Stomach smooth muscle (tissue), 2 donors: ENCODE data around the gene TBC1D23.
"Not testable (repeated sequence)": the region's sequence is repeated elsewhere in the genome, so short reads cannot be mapped to it uniquely, and the experiment has no call there.

ENCODE experiments used
- H3K27ac ChIP-seq: one replicate; pipeline ENCODE4 v1.7.0; 2013; ENCODE audit warnings: mild to moderate bottlenecking, low read length, inconsistent platforms
- H3K27me3 ChIP-seq, 2 donors: one replicate each; pipeline ENCODE4 v1.7.0; 2013; ENCODE audit warnings: low read length in 2 of 2; ENCODE audit not compliant: insufficient read depth in 2 of 2, control insufficient read depth in 1 of 2
- H3K36me3 ChIP-seq, 2 donors: one replicate each; pipeline ENCODE4 v1.7.0; 2013; ENCODE audit warnings: low read length in 2 of 2; ENCODE audit not compliant: control insufficient read depth in 2 of 2, insufficient read depth in 2 of 2
- H3K4me1 ChIP-seq: one replicate; pipeline ENCODE4 v1.7.0; 2013; ENCODE audit warnings: low read length; ENCODE audit not compliant: control insufficient read depth, insufficient read depth
- H3K4me3 ChIP-seq, 2 donors: one replicate each; pipeline ENCODE4 v1.7.0; 2013; ENCODE audit warnings: low read length in 2 of 2
- H3K9ac ChIP-seq, 2 donors: one replicate each; pipeline ENCODE4 v1.7.0; 2013; ENCODE audit warnings: low read length in 2 of 2, mild to moderate bottlenecking in 1 of 2
- H3K9me3 ChIP-seq, 2 donors: one replicate each; pipeline ENCODE4 v1.7.0; 2013; ENCODE audit warnings: low read length in 2 of 2; ENCODE audit not compliant: control insufficient read depth in 2 of 2
- donor health status: healthy.
- donor health status: Pancreatic carcinoma.

TBC1D23 gene

DNA sequence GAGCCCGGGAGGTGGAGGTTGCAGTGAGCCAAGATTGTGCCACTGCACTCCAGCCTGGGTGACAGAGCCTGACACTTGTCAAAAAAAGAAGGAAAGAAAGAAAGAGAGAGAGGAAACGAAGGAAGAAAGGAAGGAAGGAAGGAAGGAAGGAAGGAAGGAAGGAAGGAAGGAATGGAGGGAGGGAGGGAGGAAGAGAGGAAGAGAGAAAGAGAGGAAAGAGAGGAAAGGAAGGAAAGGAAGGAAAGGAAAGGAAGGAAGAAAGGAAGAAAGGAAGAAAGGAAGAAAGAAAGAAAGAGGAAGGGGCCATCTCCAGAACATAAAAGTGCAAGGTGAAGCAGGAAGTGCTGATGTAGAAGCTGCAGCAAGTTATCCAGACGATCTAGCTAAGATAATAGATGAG is 31.6 kb upstream of the TBC1D23 start:
- not testable (repeated sequence) for H3K9ac ChIP-seq, H3K36me3 ChIP-seq, H3K27ac ChIP-seq, H3K4me1 ChIP-seq, H3K9me3 ChIP-seq, H3K4me3 ChIP-seq, H3K27me3 ChIP-seq

DNA sequence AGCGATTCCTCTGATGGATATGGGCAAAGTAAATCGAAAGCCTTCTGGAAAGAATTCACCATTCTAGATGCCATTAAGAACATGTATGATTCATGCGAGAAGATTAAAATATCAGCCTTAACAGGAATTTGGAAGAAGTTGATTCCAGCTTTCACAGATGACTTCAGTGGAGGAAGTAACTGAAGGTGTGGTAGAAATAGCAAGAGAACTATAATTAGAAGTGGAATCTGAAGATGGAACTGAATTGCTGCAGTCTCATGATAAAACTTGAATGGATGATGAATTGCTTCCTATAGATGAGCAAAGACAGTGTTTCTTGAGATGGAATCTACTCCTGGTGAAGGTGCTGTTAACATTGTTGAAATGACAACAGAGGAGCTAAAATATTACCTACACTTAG is 30.1 kb upstream of the TBC1D23 start:
- no peaks in the 10 kb centered on the region for H3K27me3 ChIP-seq
- H3K9ac ChIP-seq, result no peak overlapping the region
- no peaks in the 10 kb centered on the region for H3K4me1 ChIP-seq
- no peaks in the 10 kb centered on the region for H3K9me3 ChIP-seq
- no peak overlapping the region for H3K4me3 ChIP-seq
- H3K27ac ChIP-seq, result no peak overlapping the region
- no peaks in the 10 kb centered on the region for H3K36me3 ChIP-seq

DNA sequence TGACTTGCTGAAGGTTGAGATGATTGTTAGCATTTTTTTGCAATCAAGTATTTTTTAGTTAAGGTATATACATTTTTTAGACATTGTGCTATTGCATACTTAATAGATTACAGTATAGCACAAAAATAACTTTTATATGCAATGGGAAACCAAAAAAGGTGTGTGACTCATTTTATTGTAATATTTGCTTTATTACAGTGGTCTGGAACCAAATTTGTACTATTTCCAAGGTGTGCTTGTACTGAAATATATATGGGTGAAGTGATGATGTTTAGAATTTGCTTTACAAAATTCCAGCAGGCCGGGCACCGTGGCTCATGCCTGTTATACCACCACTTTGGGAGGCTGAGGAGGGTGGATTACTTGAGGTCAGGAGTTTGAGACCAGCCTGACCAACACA is 29.1 kb upstream of the TBC1D23 start:
- Histone ChIP-seq H3K9ac (no peak overlapping the region), H3K4me3 (no peak overlapping the region)

GRCh38 chr3:100234364-100234763 is 26.4 kb upstream of the TBC1D23 start:
- no peak overlapping the region for H3K4me3 ChIP-seq
- no peak overlapping the region for H3K27ac ChIP-seq
- no peaks in the 10 kb centered on the region for H3K27me3 ChIP-seq
- H3K9ac ChIP-seq, result no peak overlapping the region
- H3K9me3 ChIP-seq, result peaks cover 0 to 8% of the 10 kb centered on the region in 2 donors
- no peaks in the 10 kb centered on the region for H3K4me1 ChIP-seq
- H3K36me3 ChIP-seq, result no peaks in the 10 kb centered on the region

More for the DNA sequence above, 29.1 kb upstream of the TBC1D23 start:
- H3K27me3 ChIP-seq, result no peaks in the 10 kb centered on the region
- no peaks in the 10 kb centered on the region for H3K4me1 ChIP-seq
- H3K27ac ChIP-seq, result no peak overlapping the region
- no peaks in the 10 kb centered on the region for H3K36me3 ChIP-seq
- no peaks in the 10 kb centered on the region for H3K9me3 ChIP-seq

- no peaks in the 10 kb centered on the region for H3K4me1 ChIP-seq
- no peaks in the 10 kb centered on the region for H3K36me3 ChIP-seq
- H3K27ac ChIP-seq, result no peak overlapping the region
- H3K9me3 ChIP-seq, result peaks cover 3 to 9% of the 10 kb centered on the region in 2 donors
- no peak overlapping the region for H3K4me3 ChIP-seq
- H3K9ac ChIP-seq, result no peak overlapping the region
- H3K27me3 ChIP-seq, result no peaks in the 10 kb centered on the region
Observed at GRCh38 chr3:100238599-100238998, 22.2 kb upstream of the TBC1D23 start.

GRCh38 chr3:100242471-100242870 is 18.3 kb upstream of the TBC1D23 start:
- H3K9ac ChIP-seq, H3K9me3 ChIP-seq, H3K36me3 ChIP-seq, H3K4me1 ChIP-seq, H3K27ac ChIP-seq, H3K27me3 ChIP-seq, H3K4me3 ChIP-seq: not testable (repeated sequence)

GRCh38 chr3:100244264-100244663 is 16.5 kb upstream of the TBC1D23 start:
- Histone ChIP-seq H3K27me3 (no peaks in the 10 kb centered on the region), H3K4me1 (no peaks in the 10 kb centered on the region), H3K36me3 (no peaks in the 10 kb centered on the region), H3K27ac (no peak overlapping the region), H3K4me3 (no peak overlapping the region), H3K9me3 (peaks cover 2 to 3% of the 10 kb centered on the region in 2 donors), H3K9ac (no peak overlapping the region)

GRCh38 chr3:100245136-100245535 is 15.7 kb upstream of the TBC1D23 start:
- no peaks in the 10 kb centered on the region for H3K9me3 ChIP-seq
- H3K4me3 ChIP-seq, result no peak overlapping the region
- H3K9ac ChIP-seq, result no peak overlapping the region
- H3K27me3 ChIP-seq, result no peaks in the 10 kb centered on the region
- H3K27ac ChIP-seq, result no peak overlapping the region
- no peaks in the 10 kb centered on the region for H3K4me1 ChIP-seq
- no peaks in the 10 kb centered on the region for H3K36me3 ChIP-seq

- Histone ChIP-seq H3K4me3 (no peak overlapping the region), H3K4me1 (no peaks in the 10 kb centered on the region), H3K27ac (no peak overlapping the region), H3K9ac (no peak overlapping the region), H3K36me3 (no peaks in the 10 kb centered on the region), H3K27me3 (no peaks in the 10 kb centered on the region), H3K9me3 (no peaks in the 10 kb centered on the region)
Observed at GRCh38 chr3:100245927-100246326, 14.9 kb upstream of the TBC1D23 start.

- Histone ChIP-seq H3K36me3 (no peaks in the 10 kb centered on the region), H3K4me1 (no peaks in the 10 kb centered on the region), H3K4me3 (no peak overlapping the region), H3K27ac (no peak overlapping the region), H3K9me3 (no peaks in the 10 kb centered on the region), H3K9ac (no peak overlapping the region), H3K27me3 (no peaks in the 10 kb centered on the region)
Observed at GRCh38 chr3:100246999-100247398, 13.8 kb upstream of the TBC1D23 start.

DNA sequence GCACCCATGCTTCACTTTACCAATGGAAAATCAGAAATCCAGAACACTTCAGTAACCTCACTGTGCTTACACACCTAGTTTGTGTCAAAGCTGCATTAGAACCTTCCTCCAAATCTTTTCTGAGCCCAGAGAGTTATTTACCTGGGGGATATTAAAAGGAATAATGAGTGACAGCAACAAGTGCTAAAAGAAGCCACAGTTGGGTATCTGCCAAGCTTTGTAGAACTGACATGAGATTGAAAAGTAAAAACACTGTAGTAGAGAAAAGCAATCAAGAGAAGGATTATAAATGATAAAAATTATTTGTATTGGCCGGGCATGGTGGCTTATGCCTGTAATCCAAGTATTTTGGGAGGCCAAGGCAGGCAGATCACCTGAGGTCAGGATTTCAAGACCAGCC is 8.8 kb upstream of the TBC1D23 start:
- Histone ChIP-seq H3K27me3 (no peaks in the 10 kb centered on the region), H3K36me3 (no peaks in the 10 kb centered on the region), H3K4me1 (peaks cover 15% of the 10 kb centered on the region), H3K27ac (no peak overlapping the region), H3K9ac (no peak overlapping the region), H3K4me3 (no peak overlapping the region), H3K9me3 (no peaks in the 10 kb centered on the region)
